ENCODE data around the gene TTLL12. TPM values are rescaled to one million over a fixed set of nuclear protein-coding genes. Genes with fewer than 3 reads are reported as not detected.

Gene TTLL12
- polyA plus RNA-seq, 4 donors = 25.2 to 35.7 (median 26.1) TPM

DNA sequence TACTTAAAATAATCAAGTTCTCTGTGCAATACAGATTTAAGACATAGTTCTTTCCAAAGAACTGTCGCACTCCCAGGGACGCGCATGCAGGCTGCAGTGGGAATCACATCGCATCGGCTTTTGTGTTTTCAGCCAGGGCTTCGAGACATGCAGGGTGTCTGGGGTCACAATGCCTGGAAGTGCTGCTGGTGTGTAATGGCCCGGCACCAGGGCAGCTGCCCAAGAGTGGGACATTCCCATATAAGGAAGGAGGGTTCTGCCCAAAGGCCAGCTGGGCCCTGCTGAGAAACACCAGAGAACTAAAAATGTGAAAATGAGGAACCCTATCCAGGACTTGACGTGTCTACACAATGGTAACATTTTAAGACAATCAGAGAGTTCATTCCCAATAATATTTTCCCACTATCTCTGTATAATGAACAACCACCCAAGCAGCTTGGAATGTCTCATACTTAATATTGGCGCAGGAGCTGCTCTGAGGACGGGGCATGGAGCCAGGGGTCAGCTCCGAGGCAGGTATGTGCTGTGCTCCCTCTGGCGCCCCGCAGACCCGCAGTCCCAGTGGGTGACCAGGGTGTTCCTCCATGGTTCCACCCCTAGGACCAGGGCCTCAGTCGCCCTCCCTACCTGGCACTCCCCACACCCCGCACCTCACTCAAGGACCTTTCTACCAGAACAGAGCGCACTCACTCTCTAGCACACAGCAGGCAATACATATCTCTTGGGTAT is 55.0 kb downstream of the TTLL12 start:
- DNase-seq (ENCODE audit: low read depth in 4 of 4, low spot score in 2 of 4) = no peak

DNA sequence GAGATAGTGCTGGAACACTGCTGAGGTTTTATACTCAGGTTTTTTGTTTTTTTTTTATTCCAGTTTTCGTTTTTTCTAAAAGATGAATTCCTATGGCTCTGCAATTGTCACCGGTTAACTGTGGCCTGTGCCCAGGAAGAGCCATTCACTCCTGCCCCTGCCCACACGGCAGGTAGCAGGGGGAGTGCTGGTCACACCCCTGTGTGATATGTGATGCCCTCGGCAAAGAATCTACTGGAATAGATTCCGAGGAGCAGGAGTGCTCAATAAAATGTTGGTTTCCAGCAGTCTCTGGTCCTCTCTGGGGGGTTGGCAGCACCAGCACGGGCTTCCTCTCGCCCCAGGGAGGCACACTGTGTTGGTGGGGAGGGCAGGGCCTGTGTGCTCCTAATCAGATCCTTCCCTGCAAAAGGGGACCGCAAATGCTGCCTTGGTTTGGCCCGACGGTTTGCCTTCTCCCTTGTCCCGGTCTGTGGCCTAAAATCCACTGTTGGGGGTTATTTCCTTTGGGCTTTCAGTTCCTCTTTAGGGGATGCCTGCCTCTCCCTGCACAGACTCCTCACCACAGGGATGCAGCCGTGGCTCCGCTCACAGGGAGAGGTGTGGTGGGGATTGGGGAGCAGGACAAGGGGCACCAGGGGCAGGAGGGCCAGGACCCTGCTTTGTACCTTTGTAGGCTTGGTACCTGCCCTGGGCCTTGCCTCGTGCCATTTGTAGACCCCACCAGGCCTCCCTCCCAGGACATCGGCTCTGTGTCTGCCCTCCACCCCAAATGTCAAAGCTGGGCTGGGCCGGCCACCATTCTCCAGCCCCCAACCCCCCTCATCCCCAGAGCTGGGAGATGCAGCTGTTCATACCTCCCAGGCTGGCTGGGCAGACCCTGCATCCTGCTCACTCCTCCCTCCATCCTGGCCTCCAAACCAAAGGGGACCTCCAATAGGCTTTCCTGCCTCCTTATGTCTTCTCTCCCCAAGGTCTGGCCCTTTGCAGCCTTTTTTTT is 57.2 kb downstream of the TTLL12 start:
- DNase-seq (ENCODE audit: low read depth in 4 of 4, low spot score in 2 of 4) = no peak

GRCh38 chr22:43128928-43129424 is 58.0 kb downstream of the TTLL12 start:
- no peak for DNase-seq (ENCODE audit: low read depth in 4 of 4, low spot score in 2 of 4)

DNA sequence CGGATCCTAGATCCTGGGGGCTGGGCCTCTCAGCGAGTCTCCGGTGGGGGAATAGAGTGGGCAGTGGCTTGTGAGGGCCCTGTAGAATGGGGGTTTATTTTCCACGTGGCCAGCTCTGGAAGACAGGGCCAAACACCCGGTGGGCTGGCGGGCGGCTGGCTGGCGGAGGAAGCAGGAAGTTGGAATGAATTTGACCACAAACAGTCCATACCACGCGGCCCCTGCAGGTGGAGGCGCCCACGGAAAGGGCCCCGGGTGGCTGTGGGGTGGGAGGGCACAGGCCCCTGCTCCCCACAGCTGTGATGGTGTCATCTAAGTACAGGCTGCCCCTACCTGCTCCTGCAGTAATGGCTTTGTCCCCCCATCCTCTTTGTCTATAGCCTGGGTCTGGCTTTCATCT is 58.8 kb downstream of the TTLL12 start:
- no peak for DNase-seq (ENCODE audit: low read depth in 4 of 4, low spot score in 2 of 4)

GRCh38 chr22:43127166-43127908 is 59.6 kb downstream of the TTLL12 start:
- DNase-seq (ENCODE audit: low read depth in 4 of 4, low spot score in 2 of 4) = no peak

DNA sequence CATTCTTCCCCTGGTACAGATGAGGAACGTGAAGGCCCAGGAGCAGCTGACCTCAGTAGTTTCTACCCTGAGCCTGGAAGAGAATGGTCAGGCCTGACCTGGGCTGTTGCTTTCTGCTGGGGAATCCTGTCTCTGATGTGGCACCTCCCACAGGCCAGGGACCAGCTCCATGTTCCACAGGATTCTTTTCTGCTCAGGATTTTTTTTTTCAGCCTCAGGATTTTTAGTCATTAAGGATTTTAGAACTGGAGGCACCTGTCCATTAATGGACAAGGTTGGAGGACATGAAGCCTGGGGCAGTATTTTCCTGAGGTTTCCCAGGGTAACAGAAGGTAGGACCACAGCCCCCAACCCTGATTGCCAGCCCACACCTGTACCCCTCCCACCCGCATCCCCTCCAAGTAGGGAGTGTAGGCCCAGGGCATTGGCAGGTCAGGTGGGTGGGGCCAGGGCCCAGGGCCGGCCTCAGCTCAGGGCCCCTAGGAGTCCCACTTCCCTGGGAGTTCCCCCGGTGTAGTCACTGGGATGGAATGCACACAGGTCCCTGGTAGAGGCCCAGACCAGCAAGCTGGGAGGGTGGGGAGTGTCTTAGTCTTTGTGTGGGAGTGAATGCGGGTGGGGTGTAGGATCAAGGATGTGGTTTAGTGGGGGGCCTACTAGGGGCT is 60.3 kb downstream of the TTLL12 start:
- DNase-seq (ENCODE audit: low read depth in 4 of 4, low spot score in 2 of 4) = no peak

DNA sequence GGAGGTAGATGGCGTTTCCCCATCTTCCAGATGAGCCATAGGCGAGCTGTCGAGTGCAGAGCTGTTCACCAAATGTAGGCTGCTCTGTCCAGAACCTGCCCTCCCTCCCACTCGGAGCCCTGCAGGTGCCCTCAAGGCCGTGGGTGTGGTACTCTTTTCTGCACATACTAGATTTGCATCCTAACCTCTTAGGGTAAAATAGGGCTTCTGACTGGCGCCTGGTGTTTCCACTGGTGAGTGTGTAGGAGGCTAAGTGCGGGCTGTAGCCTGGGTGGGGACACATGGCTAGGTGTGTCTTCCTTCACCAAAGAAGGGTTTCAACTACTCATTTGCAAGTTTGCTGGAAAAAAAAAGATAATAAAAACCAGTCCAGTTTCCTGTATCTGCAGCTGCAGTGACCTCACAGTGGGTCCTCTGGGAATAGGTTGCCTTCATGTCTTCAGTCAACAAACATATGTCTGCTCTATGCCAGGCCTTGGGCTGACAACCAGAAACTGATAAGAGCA is 67.9 kb downstream of the TTLL12 start:
- DNase-seq (ENCODE audit: low read depth in 4 of 4, low spot score in 2 of 4) = no peak

DNA sequence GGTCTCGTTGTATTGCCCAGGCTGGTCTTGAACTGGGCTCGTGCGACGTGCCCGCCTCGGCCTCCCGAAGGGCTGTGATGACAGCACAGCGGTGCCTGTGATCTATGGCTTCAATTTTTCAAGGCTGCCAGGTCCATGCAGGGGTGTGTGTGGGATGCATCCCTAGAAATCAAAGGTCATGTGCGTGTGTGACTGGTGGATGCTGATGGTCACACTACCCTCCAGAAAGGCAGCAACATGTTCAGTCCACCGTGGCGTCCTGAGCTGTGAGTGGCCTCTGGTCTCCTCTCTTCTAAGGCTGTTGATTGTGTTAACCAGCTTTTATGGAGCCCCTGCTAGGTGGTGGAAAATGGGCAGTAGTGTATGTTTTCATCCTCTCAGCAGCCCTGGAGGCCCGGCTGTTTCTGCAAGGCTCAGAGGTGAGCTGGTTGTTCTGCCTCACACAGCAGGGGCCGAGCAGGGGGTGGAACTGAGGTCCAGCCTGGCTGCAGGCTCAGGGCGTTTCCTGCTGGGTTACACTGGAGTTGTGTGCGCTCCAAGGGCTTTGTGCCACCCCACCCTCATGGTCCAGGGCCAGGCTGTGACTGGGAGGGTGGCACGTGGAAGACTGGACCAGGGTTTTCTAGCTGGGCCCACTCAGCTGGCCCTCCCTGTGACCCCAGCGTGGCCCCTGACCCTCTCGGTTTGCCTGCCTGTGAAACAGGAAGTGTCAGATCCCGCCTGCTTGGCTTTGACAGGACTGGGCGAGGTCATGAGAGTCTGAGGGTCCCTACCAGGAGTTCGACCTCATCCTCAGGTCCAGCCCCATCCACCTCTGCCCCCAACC is 68.7 kb downstream of the TTLL12 start:
- no peak for DNase-seq (ENCODE audit: low read depth in 4 of 4, low spot score in 2 of 4)

- no peak for DNase-seq (ENCODE audit: low read depth in 4 of 4, low spot score in 2 of 4)
These were observed 70.0 kb downstream of the TTLL12 start for GRCh38 chr22:43116932-43117331.

Other genes starting within 250 kb of the TTLL12 start
- 10 to 100 TPM; 62.7 to 74.4 (median 68.2) TPM for gene PACSIN2, start 172.0 kb downstream of the TTLL12 start, polyA plus RNA-seq (ENCODE audit: insufficient read length in 4 of 4)
- gene TTLL1, start 97.7 kb downstream of the TTLL12 start, polyA plus RNA-seq (ENCODE audit: insufficient read length in 4 of 4) = 10 to 100 TPM; 16.4 to 20.9 (median 18.5) TPM
- 1 to 10 TPM; 1.0 to 2.1 (median 1.4) TPM for gene BIK, start 76.4 kb downstream of the TTLL12 start, polyA plus RNA-seq (ENCODE audit: insufficient read length in 4 of 4)
- gene MCAT, start 43.7 kb downstream of the TTLL12 start, polyA plus RNA-seq (ENCODE audit: insufficient read length in 4 of 4) = 10 to 100 TPM; 19.8 to 28.3 (median 24.9) TPM
- gene TSPO, start 35.6 kb downstream of the TTLL12 start, polyA plus RNA-seq (ENCODE audit: insufficient read length in 4 of 4) = 10 to 100 TPM; 19.6 to 43.7 (median 29.7) TPM
- gene SCUBE1, start 156.2 kb upstream of the TTLL12 start, polyA plus RNA-seq (ENCODE audit: insufficient read length in 4 of 4) = 10 to 100 TPM in 1 of 4 donors, 1 to 10 TPM in 3; 7.3 to 15.9 (median 9.0) TPM
- 1 to 10 TPM in 1 of 4 donors, under 1 TPM in 3; 0.56 to 1.3 (median 0.74) TPM for gene MPPED1, start 224.9 kb upstream of the TTLL12 start, polyA plus RNA-seq (ENCODE audit: insufficient read length in 4 of 4)